Heart right ventricle (tissue), 16 donors: ENCODE measurements around the gene CAPN13. TPM values are rescaled to one million over a fixed set of nuclear protein-coding genes. Genes with fewer than 3 reads are reported as not detected.

Source experiments
- ATAC-seq, 8 donors: fragments of 200-7000 bp; cut with Tn5 transposase; one replicate each; pipeline ENCODE4 v1.9.1; 2020; ENCODE audit warnings: mild to moderate bottlenecking in 8 of 8, moderate library complexity in 8 of 8, moderate number of reproducible peaks in 1 of 8
- DNase-seq, 2 donors: peaks; one replicate each; pipeline ENCODE4 v3.0.0-alpha.2; 2020
- H3K27ac ChIP-seq, 10 donors: fragments of 200-600 bp; sonication (generic) in 2 of 10; one replicate each; pipeline versions ENCODE4 v1.5.0 to v1.8.0; 2020 to 2022; ENCODE audit warnings: mild to moderate bottlenecking in 3 of 10
- H3K27me3 ChIP-seq, 7 donors: fragments of 200-600 bp; one replicate each; pipeline ENCODE4 v1.8.0; 2021 to 2022; ENCODE audit warnings: mild to moderate bottlenecking in 2 of 7
- H3K36me3 ChIP-seq, 9 donors: fragments of 200-600 bp; sonication (generic) in 1 of 9; one replicate each; pipeline versions ENCODE4 v1.5.0 to v1.8.0; 2020 to 2022; ENCODE audit warnings: mild to moderate bottlenecking in 2 of 9
- H3K4me1 ChIP-seq, 9 donors: fragments of 200-600 bp; sonication (generic) in 1 of 9; one replicate each; pipeline versions ENCODE4 v1.5.0 to v1.8.0; 2020 to 2022; ENCODE audit warnings: mild to moderate bottlenecking in 4 of 9
- H3K4me3 ChIP-seq, 10 donors: fragments of 200-600 bp; sonication (generic) in 2 of 10; one replicate each; pipeline versions ENCODE4 v1.5.0 to v1.8.0; 2020 to 2022; ENCODE audit warnings: mild to moderate bottlenecking in 7 of 10, moderate library complexity in 2 of 10
- H3K9me3 ChIP-seq, 11 donors: fragments of 200-600 bp in 10 of 11; sonication (generic) in 2 of 11; one replicate each; pipeline versions ENCODE4 v1.5.0 to v1.8.0; 2013 to 2022; ENCODE audit warnings: mild to moderate bottlenecking in 2 of 11, control low read depth in 1 of 11, moderate library complexity in 1 of 11
- CTCF ChIP-seq, 9 donors: fragments of 200-600 bp; sonication (generic) in 2 of 9; IDR thresholded peaks; one replicate each; pipeline versions ENCODE4 v1.5.0 to v1.8.0; 2021 to 2022; ENCODE audit warnings: antibody characterized with exemption in 9 of 9, mild to moderate bottlenecking in 5 of 9, moderate library complexity in 1 of 9
- WGBS, 2 donors: extraction: QIAGEN DNeasy Blood & Tissue Kit; methylation state at CpG; one replicate each; pipeline ENCODE4 v1.1.7; 2013; ENCODE audit warnings: inconsistent platforms in 1 of 2; 5-methylcytosine and 5-hydroxymethylcytosine counted together
- intact Hi-C, 10 donors: fragments of 100-400 bp; cut with DNase I; formaldehyde crosslinking; loops; one replicate each; pipeline versions ENCODE4 v1.11.1 to v1.14.2; 2022
- polyA plus RNA-seq, 2 donors: library from polyadenylated mRNA; stranded (reverse); fragments of 200-250 nt; gene quantifications; one replicate each; pipeline ENCODE4 v1.2.3, GENCODE V29; 2013
- total RNA-seq, 10 donors: library from RNA; stranded (reverse); fragmentation: NEBNext Ultra II Directional in 3 of 10; extraction: Animal tissue kit (Norgen Biotek cat#: 25700) in 3 of 10; gene quantifications; one replicate each; pipeline versions ENCODE4 v1.2.1 to v1.2.4, GENCODE V29; 2021 to 2023
- donor health status: Arrhythmogenic right ventricular cardiomyopathy.
- donor health status: ischemic (EF 13 %, LVEDD 7.1; RV severe dilation, severe dysfunction).
- donor health status: healthy with polysubstance abuse.
- donor health status: DM: no; HTN: yes; CAD: no.
- donor health status: DM: no; HTN: no; CAD: no.
- donor health status: ischemic (EF 25% LVEDD 6.9; RV normal size, moderate dysfunction).
- donor health status: ischemic (EF 25% LVEDD 5.7; RV mildly dilated, moderate dysfunction).
- donor health status: healthy.
- donor health status: DM: yes; HTN: yes; CAD: no.
- donor health status: Ischemic cardiomyopathy.
- donor health status: ischemic (EF 35%, LVEDD 5.7; RV mildly dilated, moderate dysfunction).
- donor health status: nonischemic (EF 11% LVEDD 7.7; RV severe dilation, severe dysfunction).
- donor health status: DM: yes; HTN: yes; CAD: no.
- donor health status: PGD.
- donor health status: ischemic (EF 29% LVEDD 5.4; RV normal size, mild dysfunction).
- donor health status: nonischemic (EF 23%, LVEDD 6.1; RV moderate dilation, normal function).

Gene CAPN13
- total and polyA plus RNA-seq, 12 donors, result 0.09 TPM; not detected in 11

DNA sequence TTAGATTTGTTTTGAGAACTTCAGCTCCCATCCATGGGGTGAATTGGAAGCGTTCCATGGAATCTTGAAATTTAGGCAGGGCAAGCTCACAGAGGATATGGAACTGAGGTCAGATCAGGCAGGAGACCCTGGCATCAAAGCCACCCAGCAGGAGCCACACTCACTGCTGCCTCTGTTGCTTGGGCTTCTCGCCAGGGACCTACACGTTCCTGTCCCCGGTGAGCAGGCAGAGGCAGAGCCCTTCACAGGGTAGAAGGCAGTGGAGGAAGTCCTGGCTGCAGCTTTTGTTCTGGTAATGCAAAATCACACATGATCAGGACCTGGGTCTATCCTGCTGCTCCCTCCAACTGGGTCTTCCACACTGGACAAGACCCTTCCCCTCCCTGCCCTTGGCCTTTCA is 42.1 kb downstream of the CAPN13 start:
- Histone ChIP-seq H3K36me3 (no peaks in the 10 kb centered on the region), H3K4me3 (no peak overlapping the region), H3K4me1 (peaks cover 0 to 4% (median 0%) of the 10 kb centered on the region in 9 donors), H3K27ac (no peak overlapping the region), H3K27me3 (peaks cover 0 to 34% (median 18%) of the 10 kb centered on the region in 7 donors), H3K9me3 (no peaks in the 10 kb centered on the region)
- intact Hi-C loops, result no loop called here
- no peak for ATAC-seq
- WGBS, 2 donors, result 62 to 63% methylated on average over 4 of the region's 4 CpGs
- DNase-seq, result no peak
- TF ChIP-seq CTCF (IDR thresholded peaks at IDR 0.05), result no peak

GRCh38 chr2:30764021-30764800 is 43.0 kb downstream of the CAPN13 start:
- no peak for ATAC-seq

GRCh38 chr2:30763151-30763660 is 44.0 kb downstream of the CAPN13 start:
- H3K4me3 ChIP-seq, result no peak overlapping the region
- no peak for DNase-seq
- H3K27ac ChIP-seq, result no peak overlapping the region
- ATAC-seq, result no peak
- no peaks in the 10 kb centered on the region for H3K4me1 ChIP-seq
- intact Hi-C loops, result no loop called here
- H3K36me3 ChIP-seq, result no peaks in the 10 kb centered on the region
- no peak for TF ChIP-seq CTCF (IDR thresholded peaks at IDR 0.05)
- peaks cover 0 to 33% (median 18%) of the 10 kb centered on the region in 7 donors for H3K27me3 ChIP-seq
- H3K9me3 ChIP-seq, result no peaks in the 10 kb centered on the region
- 77 to 82% methylated on average over 3 of the region's 3 CpGs for WGBS, 2 donors

More at GRCh38 chr2:30764021-30764800, 43.0 kb downstream of the CAPN13 start:
- peaks cover 0 to 4% (median 0%) of the 10 kb centered on the region in 9 donors for H3K4me1 ChIP-seq
- no peak for TF ChIP-seq CTCF (IDR thresholded peaks at IDR 0.05)
- no peaks in the 10 kb centered on the region for H3K9me3 ChIP-seq
- H3K27ac ChIP-seq, result no peak overlapping the region
- intact Hi-C loops, result no loop called here
- 82 to 84% methylated on average over 12 of the region's 12 CpGs for WGBS, 2 donors
- no peaks in the 10 kb centered on the region for H3K36me3 ChIP-seq
- no peak overlapping the region for H3K4me3 ChIP-seq
- H3K27me3 ChIP-seq, result peaks cover 0 to 30% (median 18%) of the 10 kb centered on the region in 7 donors
- DNase-seq, result no peak

DNA sequence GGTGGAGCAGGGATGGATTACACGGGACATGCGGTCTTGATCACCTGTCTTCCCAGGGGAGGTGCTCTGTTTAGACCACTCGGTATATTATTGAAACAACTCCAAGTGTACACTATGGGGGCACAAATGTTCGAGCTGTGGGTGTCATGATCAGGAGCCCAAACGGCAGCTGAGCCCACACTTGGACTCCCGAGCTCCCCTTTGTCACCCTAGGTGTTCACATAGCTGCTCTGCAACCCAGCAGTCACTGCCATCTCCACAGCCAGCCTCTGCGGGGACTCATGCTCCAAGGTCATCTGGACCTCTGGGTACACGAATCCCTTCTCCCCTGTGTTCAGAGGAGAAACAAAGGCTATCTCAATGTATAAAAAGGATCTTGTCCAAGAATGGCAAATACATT is 46.0 kb downstream of the CAPN13 start:
- no peak for DNase-seq
- Histone ChIP-seq H3K27ac (no peak overlapping the region), H3K4me3 (no peak overlapping the region), H3K9me3 (no peaks in the 10 kb centered on the region), H3K36me3 (no peaks in the 10 kb centered on the region), H3K27me3 (peaks cover 0 to 42% (median 13%) of the 10 kb centered on the region in 7 donors), H3K4me1 (no peaks in the 10 kb centered on the region)
- TF ChIP-seq CTCF (IDR thresholded peaks at IDR 0.05), result no peak
- 84% methylated on average over 8 of the region's 8 CpGs for whole genome bisulfite sequencing, 2 donors
- no peak for ATAC-seq
- intact Hi-C loops, result no loop called here
